ENCODE measurements around the gene TSHZ2.

Gene TSHZ2

GRCh38 chr20:52972190-52972937 is at the start of gene TSHZ2:
Gene TSHZ2 (plus strand): TSS chr20:52972358. CDS start chr20:52973294, 936 bp downstream.
- Histone ChIP-seq H3K9me3 (ENCODE audit: low read length) (no peaks in the 10 kb centered on the region), H3K9ac (ENCODE audit: low read length) (peak within 1 kb of the TSS; percentile 28; the same call in 1 of the 2 replicates), H3K4me1 (ENCODE audit: insufficient read depth, low read length, severe bottlenecking) (peaks cover 13% of the 10 kb centered on the region), H3K27ac (ENCODE audit: low read depth, low read length, poor library complexity, severe bottlenecking) (no peak within 1 kb of the TSS), H3K27me3 (ENCODE audit: insufficient read depth, low read length) (0 out of 2 replicates have a peak, but pooled peaks cover 4% of the 10 kb centered on the region), H3K4me2 (ENCODE audit: low read length) (peak within 1 kb of the TSS; percentile 69), H3F3A (ENCODE audit: insufficient read depth, low read length) (no peaks in the 10 kb centered on the region), H3K36me3 (ENCODE audit: insufficient read depth, low read length) (no peaks in the 10 kb centered on the region), H3K4me3 (ENCODE audit: low read depth, low read length, poor library complexity, severe bottlenecking) (peak within 1 kb of the TSS; percentile 59), H3K9me2 (ENCODE audit: low read depth, low read length) (no peaks in the 10 kb centered on the region), H3K79me2 (ENCODE audit: insufficient read depth, low read length) (no peaks in the 10 kb centered on the region), H4K20me1 (ENCODE audit: insufficient read depth, low read length) (no peaks in the 10 kb centered on the region), H2AFZ (ENCODE audit: low read length) (no peak within 1 kb of the TSS)
- TF ChIP-seq, protein P1, sequence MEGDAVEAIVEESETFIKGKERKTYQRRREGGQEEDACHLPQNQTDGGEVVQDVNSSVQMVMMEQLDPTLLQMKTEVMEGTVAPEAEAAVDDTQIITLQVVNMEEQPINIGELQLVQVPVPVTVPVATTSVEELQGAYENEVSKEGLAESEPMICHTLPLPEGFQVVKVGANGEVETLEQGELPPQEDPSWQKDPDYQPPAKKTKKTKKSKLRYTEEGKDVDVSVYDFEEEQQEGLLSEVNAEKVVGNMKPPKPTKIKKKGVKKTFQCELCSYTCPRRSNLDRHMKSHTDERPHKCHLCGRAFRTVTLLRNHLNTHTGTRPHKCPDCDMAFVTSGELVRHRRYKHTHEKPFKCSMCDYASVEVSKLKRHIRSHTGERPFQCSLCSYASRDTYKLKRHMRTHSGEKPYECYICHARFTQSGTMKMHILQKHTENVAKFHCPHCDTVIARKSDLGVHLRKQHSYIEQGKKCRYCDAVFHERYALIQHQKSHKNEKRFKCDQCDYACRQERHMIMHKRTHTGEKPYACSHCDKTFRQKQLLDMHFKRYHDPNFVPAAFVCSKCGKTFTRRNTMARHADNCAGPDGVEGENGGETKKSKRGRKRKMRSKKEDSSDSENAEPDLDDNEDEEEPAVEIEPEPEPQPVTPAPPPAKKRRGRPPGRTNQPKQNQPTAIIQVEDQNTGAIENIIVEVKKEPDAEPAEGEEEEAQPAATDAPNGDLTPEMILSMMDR (IDR thresholded peaks at IDR 0.05; ENCODE audit: low read length) = no peak
- TF ChIP-seq EZH2 (IDR thresholded peaks at IDR 0.05; ENCODE audit: borderline replicate concordance, low read length) = no peak

GRCh38 chr20:52922436-52922835 is 49.7 kb upstream of the TSHZ2 start:
- Histone ChIP-seq H3K27ac (ENCODE audit: low read depth, low read length, poor library complexity, severe bottlenecking) (no peak overlapping the region), H3F3A (ENCODE audit: insufficient read depth, low read length) (no peaks in the 10 kb centered on the region)

DNA sequence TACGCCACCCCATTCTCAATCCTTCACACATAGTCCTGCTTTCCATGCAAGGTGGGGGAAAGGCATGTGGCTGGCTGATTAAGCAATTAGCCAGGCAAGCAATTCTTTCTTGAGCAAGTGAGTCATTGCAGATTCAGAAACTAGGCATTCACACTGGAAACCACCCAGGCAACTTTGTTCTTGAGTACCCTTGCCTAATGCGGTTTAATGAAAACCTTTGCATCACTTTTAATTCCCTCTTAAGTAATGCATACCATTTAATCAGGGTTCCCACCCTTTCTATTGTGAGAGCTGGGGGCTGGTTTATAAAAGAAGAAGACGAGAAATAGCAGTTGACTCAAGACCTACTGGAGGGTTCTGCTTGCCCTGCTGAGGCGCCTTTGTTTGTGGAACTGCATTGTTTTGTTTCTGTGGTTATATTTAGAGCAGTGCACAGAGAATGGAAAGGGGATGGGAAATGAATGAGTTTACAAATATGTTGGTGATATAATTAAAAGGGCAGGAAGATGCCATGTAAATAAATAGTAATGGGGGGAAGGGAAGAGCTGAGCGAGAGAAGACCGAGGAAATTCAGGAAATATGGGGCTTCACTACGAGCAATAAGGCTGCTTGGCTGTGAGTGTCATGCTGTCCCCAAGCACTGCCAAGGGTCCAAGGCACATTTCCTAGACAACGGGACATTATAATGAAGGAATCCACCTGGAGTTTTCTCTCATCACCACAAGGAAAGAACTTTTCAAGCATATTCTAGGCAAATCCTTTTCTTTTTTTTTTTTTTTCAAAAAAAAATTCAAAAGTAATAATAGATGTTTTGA is 48.8 kb upstream of the TSHZ2 start:
- H3K9me3 ChIP-seq (ENCODE audit: low read length) = no peaks in the 10 kb centered on the region
- H4K20me1 ChIP-seq (ENCODE audit: insufficient read depth, low read length) = no peaks in the 10 kb centered on the region
- H3K9me2 ChIP-seq (ENCODE audit: low read depth, low read length) = no peaks in the 10 kb centered on the region
- no peaks in the 10 kb centered on the region for H3K4me1 ChIP-seq (ENCODE audit: insufficient read depth, low read length, severe bottlenecking)
- no peak overlapping the region for H3K4me3 ChIP-seq (ENCODE audit: low read depth, low read length, poor library complexity, severe bottlenecking)
- H3K79me2 ChIP-seq (ENCODE audit: insufficient read depth, low read length) = no peaks in the 10 kb centered on the region
- no peak overlapping the region for H2AFZ ChIP-seq (ENCODE audit: low read length)
- H3K9ac ChIP-seq (ENCODE audit: low read length) = no peak overlapping the region
- no peaks in the 10 kb centered on the region for H3F3A ChIP-seq (ENCODE audit: insufficient read depth, low read length)
- H3K36me3 ChIP-seq (ENCODE audit: insufficient read depth, low read length) = no peaks in the 10 kb centered on the region
- H3K4me2 ChIP-seq (ENCODE audit: low read length) = no peak overlapping the region
- no peaks in the 10 kb centered on the region for H3K27me3 ChIP-seq (ENCODE audit: insufficient read depth, low read length)
- no peak overlapping the region for H3K27ac ChIP-seq (ENCODE audit: low read depth, low read length, poor library complexity, severe bottlenecking)
- TF ChIP-seq EZH2 (IDR thresholded peaks at IDR 0.05; ENCODE audit: borderline replicate concordance, low read length) = no peak
- TF ChIP-seq, protein P1 (IDR thresholded peaks at IDR 0.05; ENCODE audit: low read length) = no peak

More at GRCh38 chr20:52922436-52922835, 49.7 kb upstream of the TSHZ2 start:
- Histone ChIP-seq H4K20me1 (ENCODE audit: insufficient read depth, low read length) (no peaks in the 10 kb centered on the region), H3K9ac (ENCODE audit: low read length) (no peak overlapping the region), H2AFZ (ENCODE audit: low read length) (no peak overlapping the region), H3K9me2 (ENCODE audit: low read depth, low read length) (no peaks in the 10 kb centered on the region), H3K27me3 (ENCODE audit: insufficient read depth, low read length) (no peaks in the 10 kb centered on the region), H3K4me2 (ENCODE audit: low read length) (no peak overlapping the region), H3K4me1 (ENCODE audit: insufficient read depth, low read length, severe bottlenecking) (no peaks in the 10 kb centered on the region), H3K79me2 (ENCODE audit: insufficient read depth, low read length) (no peaks in the 10 kb centered on the region), H3K4me3 (ENCODE audit: low read depth, low read length, poor library complexity, severe bottlenecking) (no peak overlapping the region), H3K36me3 (ENCODE audit: insufficient read depth, low read length) (no peaks in the 10 kb centered on the region), H3K9me3 (ENCODE audit: low read length) (no peaks in the 10 kb centered on the region)
- TF ChIP-seq, protein P1 (IDR thresholded peaks at IDR 0.05; ENCODE audit: low read length) = no peak
- TF ChIP-seq EZH2 (IDR thresholded peaks at IDR 0.05; ENCODE audit: borderline replicate concordance, low read length) = no peak

All from OCI-LY1 (cell line).